Esophagus muscularis mucosa (tissue), 4 donors: ENCODE measurements around the gene ATXN7L3.

Experiments
- EP300 ChIP-seq: sonication (generic); formaldehyde crosslinking; IDR thresholded peaks from one replicate; pipeline ENCODE4 v1.6.1; 2017; ENCODE audit warnings: antibody characterized with exemption
- POLR2A ChIP-seq: fragments of 450-650 bp; IDR thresholded peaks from one replicate; pipeline ENCODE4 v1.6.1; 2017; ENCODE audit warnings: antibody characterized with exemption, moderate library complexity, mild to moderate bottlenecking, low read depth
- TF ChIP-seq, protein P1 (sequence below), 3 experiments: fragments of 200-600 bp in 2 of 3; fragments of 450-650 bp in 1 of 3; sonication (generic) in 2 of 3; IDR thresholded peaks; one replicate each; pipeline ENCODE4 v1.5.1; 2017 to 2019; ENCODE audit warnings: antibody characterized with exemption in 3 of 3, mild to moderate bottlenecking in 2 of 3, moderate library complexity in 1 of 3

DNA sequence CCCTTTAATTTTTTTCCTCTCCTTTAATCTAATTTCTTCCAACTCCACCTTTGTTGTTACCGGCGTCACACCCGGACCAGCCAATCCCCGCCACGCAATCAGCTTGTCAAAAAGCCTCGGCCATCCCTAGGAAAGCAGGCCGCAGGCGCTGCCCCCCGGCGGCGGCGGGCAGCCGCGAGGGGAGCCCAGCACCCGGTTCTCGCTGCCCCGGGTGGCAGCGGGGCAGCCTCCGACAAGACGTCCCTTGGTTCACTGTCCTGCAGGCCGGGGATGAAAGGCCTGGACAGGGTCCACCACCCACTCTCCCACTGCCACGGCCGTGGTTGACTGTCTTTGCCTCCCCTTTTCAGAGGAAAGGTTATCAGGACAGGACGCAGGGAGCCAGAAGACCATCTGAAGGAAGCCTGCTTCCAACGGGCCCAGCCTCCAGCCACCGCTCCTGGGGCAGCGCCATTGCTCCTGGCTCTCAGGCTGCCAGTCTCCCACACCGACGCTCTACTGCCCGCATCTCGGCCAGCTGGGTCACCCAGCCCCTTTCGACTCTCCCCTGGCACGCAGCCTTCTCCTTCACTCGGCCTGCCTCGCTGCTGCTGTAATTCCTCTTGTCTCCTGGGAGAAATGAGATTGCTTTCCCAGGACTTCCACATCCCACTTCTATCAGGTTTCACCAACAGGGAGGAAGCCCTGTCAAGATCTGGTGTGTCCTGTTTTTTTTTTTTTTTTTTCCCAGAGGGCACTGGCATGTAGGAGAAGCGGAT is 22.6 kb upstream of the ATXN7L3 start:
- no peak for TF ChIP-seq POLR2A
- TF ChIP-seq, protein P1, sequence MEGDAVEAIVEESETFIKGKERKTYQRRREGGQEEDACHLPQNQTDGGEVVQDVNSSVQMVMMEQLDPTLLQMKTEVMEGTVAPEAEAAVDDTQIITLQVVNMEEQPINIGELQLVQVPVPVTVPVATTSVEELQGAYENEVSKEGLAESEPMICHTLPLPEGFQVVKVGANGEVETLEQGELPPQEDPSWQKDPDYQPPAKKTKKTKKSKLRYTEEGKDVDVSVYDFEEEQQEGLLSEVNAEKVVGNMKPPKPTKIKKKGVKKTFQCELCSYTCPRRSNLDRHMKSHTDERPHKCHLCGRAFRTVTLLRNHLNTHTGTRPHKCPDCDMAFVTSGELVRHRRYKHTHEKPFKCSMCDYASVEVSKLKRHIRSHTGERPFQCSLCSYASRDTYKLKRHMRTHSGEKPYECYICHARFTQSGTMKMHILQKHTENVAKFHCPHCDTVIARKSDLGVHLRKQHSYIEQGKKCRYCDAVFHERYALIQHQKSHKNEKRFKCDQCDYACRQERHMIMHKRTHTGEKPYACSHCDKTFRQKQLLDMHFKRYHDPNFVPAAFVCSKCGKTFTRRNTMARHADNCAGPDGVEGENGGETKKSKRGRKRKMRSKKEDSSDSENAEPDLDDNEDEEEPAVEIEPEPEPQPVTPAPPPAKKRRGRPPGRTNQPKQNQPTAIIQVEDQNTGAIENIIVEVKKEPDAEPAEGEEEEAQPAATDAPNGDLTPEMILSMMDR (IDR thresholded peaks at IDR 0.05) = peak; percentile 9 to 41 (median 30)
- TF ChIP-seq EP300 = no peak
